CD4-positive, alpha-beta T cell (primary cell): Measurements from ENCODE around the gene PCDHGA9. TPM values are rescaled to one million over a fixed set of nuclear protein-coding genes. Genes with fewer than 3 reads are reported as not detected.
"Not testable (repeated sequence)": the region's sequence is repeated elsewhere in the genome, so short reads cannot be mapped to it uniquely, and the experiment has no call there.

Experiments
- ATAC-seq: fragments of 200-7000 bp; cut with Tn5 transposase; one replicate; pipeline ENCODE4 v1.10.0; 2022; ENCODE audit warnings: mild to moderate bottlenecking; ENCODE audit not compliant: poor library complexity
- CTCF ChIA-PET: fragments of 350-600 bp; sonication (Branson Sonifier 250); formaldehyde crosslinking; loops from one replicate; lab custom pipeline; 2021; ENCODE audit warnings: antibody characterized with exemption, inconsistent platforms; lab: Charles Lee
- POLR2A ChIA-PET: fragments of 350-600 bp; sonication (Branson Sonifier 250); formaldehyde crosslinking; loops from one replicate; lab custom pipeline; 2021; ENCODE audit warnings: antibody characterized with exemption, inconsistent platforms; lab: Charles Lee
- DNase-seq, 14 experiments: peaks; one replicate each; pipeline ENCODE4 v3.0.0-alpha.2; 2013 to 2020; ENCODE audit warnings: mixed read lengths in 2 of 14
- H3K27ac ChIP-seq, 2 donors: one replicate each; pipeline versions ENCODE4 v1.5.1 to v1.7.0; 2013; ENCODE audit warnings: low read length in 2 of 2, low read depth in 1 of 2, mild to moderate bottlenecking in 1 of 2
- H3K27me3 ChIP-seq, 2 experiments: 1 replicate in 1 of 2; 2 replicates in 1 of 2; pipeline versions ENCODE4 v1.6.1 to v1.7.0; 2013; ENCODE audit warnings: low read length in 2 of 2, control low read depth in 1 of 2, mild to moderate bottlenecking in 1 of 2, moderate library complexity in 1 of 2; ENCODE audit not compliant: insufficient read depth in 2 of 2, control insufficient read depth in 1 of 2
- H3K36me3 ChIP-seq: one replicate; pipeline ENCODE4 v1.6.1; 2013; ENCODE audit warnings: low read length, control low read depth; ENCODE audit not compliant: insufficient read depth
- H3K4me1 ChIP-seq: one replicate; pipeline ENCODE4 v1.6.1; 2013; ENCODE audit warnings: low read length, control low read depth; ENCODE audit not compliant: insufficient read depth
- H3K4me3 ChIP-seq: one replicate; pipeline ENCODE4 v1.5.1; 2013; ENCODE audit warnings: mild to moderate bottlenecking, low read length, moderate library complexity
- H3K9me3 ChIP-seq, 2 experiments: 1 replicate in 1 of 2; 2 replicates in 1 of 2; pipeline versions ENCODE4 v1.6.1 to v1.7.0; 2013; ENCODE audit warnings: low read length in 2 of 2, mild to moderate bottlenecking in 2 of 2, control low read depth in 1 of 2, moderate library complexity in 1 of 2; ENCODE audit not compliant: control insufficient read depth in 1 of 2, insufficient read depth in 1 of 2
- H3K27ac Mint-ChIP-seq: one replicate; pipeline ENCODE4 v1.8.0; 2020; ENCODE audit warnings: mixed read lengths
- H3K27me3 Mint-ChIP-seq: one replicate; pipeline ENCODE4 v1.8.0; 2021; ENCODE audit warnings: mixed read lengths
- H3K36me3 Mint-ChIP-seq: one replicate; pipeline ENCODE4 v1.8.0; 2021; ENCODE audit warnings: low read depth, mixed read lengths
- H3K4me1 Mint-ChIP-seq: one replicate; pipeline ENCODE4 v1.8.0; 2021; ENCODE audit warnings: low read depth, mixed read lengths
- H3K4me3 Mint-ChIP-seq: one replicate; pipeline ENCODE4 v1.8.0; 2020; ENCODE audit warnings: mild to moderate bottlenecking, mixed read lengths
- H3K9me3 Mint-ChIP-seq: one replicate; pipeline ENCODE4 v1.8.0; 2020; ENCODE audit warnings: mixed read lengths
- intact Hi-C, 2 experiments: fragments of 100-400 bp; cut with DNase I in 1 of 2; cut with micrococcal nuclease in 1 of 2; formaldehyde crosslinking; loops; one replicate each; pipeline versions ENCODE4 v1.15.1 to v1.9.0; 2023 to 2025; cut with DNase I, micrococcal nuclease
- total RNA-seq, 174 experiments: library from RNA in 2 of 174; stranded (reverse) in 2 of 174; gene quantifications; one replicate each; pipeline ENCODE4 v1.2.3 and lab custom pipeline; 2021 to 2026
- TF ChIP-seq, protein P1 (sequence below): fragments of 200-600 bp; IDR thresholded peaks from one replicate; pipeline ENCODE4 v1.8.0; 2022; ENCODE audit warnings: antibody characterized with exemption, mild to moderate bottlenecking

The PCDHGA9 gene
- total RNA-seq, 2 experiments from 2014 or later: not detected

- Histone ChIP-seq H3K4me3 (no peak overlapping the region), H3K27ac (no peak overlapping the region), H3K9me3 (peaks cover 41 to 59% of the 10 kb centered on the region in 2 experiments), H3K27me3 (peaks cover 66 to 67% of the 10 kb centered on the region in 2 experiments), H3K36me3 (no peaks in the 10 kb centered on the region), H3K4me1 (peaks cover 8% of the 10 kb centered on the region)
- Mint-ChIP-seq H3K36me3 (peaks cover 34% of the 10 kb centered on the region), H3K27me3 (peaks cover 82% of the 10 kb centered on the region), H3K4me1 (peaks cover 11% of the 10 kb centered on the region), H3K27ac (no peak overlapping the region), H3K4me3 (no peak overlapping the region), H3K9me3 (peaks cover 19% of the 10 kb centered on the region)
- TF ChIP-seq, protein P1, sequence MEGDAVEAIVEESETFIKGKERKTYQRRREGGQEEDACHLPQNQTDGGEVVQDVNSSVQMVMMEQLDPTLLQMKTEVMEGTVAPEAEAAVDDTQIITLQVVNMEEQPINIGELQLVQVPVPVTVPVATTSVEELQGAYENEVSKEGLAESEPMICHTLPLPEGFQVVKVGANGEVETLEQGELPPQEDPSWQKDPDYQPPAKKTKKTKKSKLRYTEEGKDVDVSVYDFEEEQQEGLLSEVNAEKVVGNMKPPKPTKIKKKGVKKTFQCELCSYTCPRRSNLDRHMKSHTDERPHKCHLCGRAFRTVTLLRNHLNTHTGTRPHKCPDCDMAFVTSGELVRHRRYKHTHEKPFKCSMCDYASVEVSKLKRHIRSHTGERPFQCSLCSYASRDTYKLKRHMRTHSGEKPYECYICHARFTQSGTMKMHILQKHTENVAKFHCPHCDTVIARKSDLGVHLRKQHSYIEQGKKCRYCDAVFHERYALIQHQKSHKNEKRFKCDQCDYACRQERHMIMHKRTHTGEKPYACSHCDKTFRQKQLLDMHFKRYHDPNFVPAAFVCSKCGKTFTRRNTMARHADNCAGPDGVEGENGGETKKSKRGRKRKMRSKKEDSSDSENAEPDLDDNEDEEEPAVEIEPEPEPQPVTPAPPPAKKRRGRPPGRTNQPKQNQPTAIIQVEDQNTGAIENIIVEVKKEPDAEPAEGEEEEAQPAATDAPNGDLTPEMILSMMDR: no peak
- no peak for DNase-seq
- ChIA-PET POLR2A (no interaction called here), CTCF (interaction anchor here (2.7 kb wide), 1 partner anchor 51 kb away, joined by 11 read pairs; the partner anchor contains the start of gene TAF7)
- no peak for ATAC-seq
- intact Hi-C loops: no loop called here
Measured at GRCh38 chr5:141371572-141372475, 30.8 kb upstream of the PCDHGA9 start.

- peaks cover 17% of the 10 kb centered on the region for H3K9me3 Mint-ChIP-seq
- H3K4me3 ChIP-seq: peak within 1 kb of the TSS; percentile 1
- intact Hi-C loops: no loop called here
- no peak within 1 kb of the TSS for H3K27ac Mint-ChIP-seq
- ChIA-PET CTCF (interaction anchor here (1.1 to 1.3 kb wide), 2 partner anchors 38 to 147 kb away, joined by 3 read pairs; partner anchors contain the start of gene PCDHGA10), POLR2A (no interaction called here)
- H3K36me3 ChIP-seq: no peaks in the 10 kb centered on the region
- peaks cover 11% of the 10 kb centered on the region for H3K4me1 Mint-ChIP-seq
- peaks cover 58 to 69% of the 10 kb centered on the region in 2 experiments for H3K27me3 ChIP-seq
- H3K4me1 ChIP-seq: peaks cover 8% of the 10 kb centered on the region
- peaks cover 81% of the 10 kb centered on the region for H3K27me3 Mint-ChIP-seq
- ATAC-seq (no peak), DNase-seq (peak in 2 of 14 experiments; percentile 9 to 22)
- TF ChIP-seq, protein P1: no peak
- H3K27ac ChIP-seq: no peak within 1 kb of the TSS
- H3K4me3 Mint-ChIP-seq: no peak within 1 kb of the TSS
- H3K9me3 ChIP-seq: peaks cover 49 to 56% of the 10 kb centered on the region in 2 experiments
- peaks cover 34% of the 10 kb centered on the region for H3K36me3 Mint-ChIP-seq
Measured at GRCh38 chr5:141373673-141374317, 28.8 kb upstream of the PCDHGA9 start, which contains the start of gene PCDHGA6. Gene PCDHGA6, plus strand, starts transcription at chr5:141373891. Its CDS starts 193 bp downstream, at chr5:141374084.

- peaks cover 81% of the 10 kb centered on the region for H3K27me3 Mint-ChIP-seq
- H3K27ac Mint-ChIP-seq: no peak overlapping the region
- POLR2A ChIA-PET: no interaction called here
- Histone ChIP-seq H3K4me1 (peaks cover 8% of the 10 kb centered on the region), H3K27ac (no peak overlapping the region), H3K27me3 (peaks cover 52 to 63% of the 10 kb centered on the region in 2 experiments), H3K9me3 (peaks cover 49 to 56% of the 10 kb centered on the region in 2 experiments), H3K4me3 (no peak overlapping the region), H3K36me3 (no peaks in the 10 kb centered on the region)
- TF ChIP-seq, protein P1: no peak
- no peak overlapping the region for H3K4me3 Mint-ChIP-seq
- peaks cover 16% of the 10 kb centered on the region for H3K9me3 Mint-ChIP-seq
- H3K4me1 Mint-ChIP-seq: peaks cover 10% of the 10 kb centered on the region
- DNase-seq (no peak), ATAC-seq (no peak)
- CTCF ChIA-PET: interaction anchor here (1.1 to 1.3 kb wide), 2 partner anchors 37 to 146 kb away, joined by 3 read pairs; partner anchors contain the start of gene PCDHGA10
- H3K36me3 Mint-ChIP-seq: peaks cover 42% of the 10 kb centered on the region
- intact Hi-C loops: no loop called here
Measured at GRCh38 chr5:141374627-141375026, 28.0 kb upstream of the PCDHGA9 start.

- DNase-seq, H3K27ac ChIP-seq, intact Hi-C loops, H3K4me1 ChIP-seq, H3K4me1 Mint-ChIP-seq, H3K4me3 ChIP-seq, ATAC-seq, CTCF ChIA-PET, H3K36me3 ChIP-seq, H3K4me3 Mint-ChIP-seq, H3K27ac Mint-ChIP-seq, POLR2A ChIA-PET: not testable (repeated sequence)
- H3K36me3 Mint-ChIP-seq: peaks cover 35% of the 10 kb centered on the region
- peaks cover 54 to 55% of the 10 kb centered on the region in 2 experiments for H3K27me3 ChIP-seq
- H3K9me3 Mint-ChIP-seq: peaks cover 10% of the 10 kb centered on the region
- H3K9me3 ChIP-seq: peaks cover 48 to 51% of the 10 kb centered on the region in 2 experiments
- H3K27me3 Mint-ChIP-seq: peaks cover 80% of the 10 kb centered on the region
Measured at GRCh38 chr5:141375444-141376155, 27.0 kb upstream of the PCDHGA9 start.
